Middle frontal gyrus (tissue), 1 donor: Measurements from ENCODE around the gene BLMH.

Experiments used
- DNase-seq: peaks from one replicate; pipeline ENCODE4 v3.0.0-alpha.2; 2015; ENCODE audit warnings: low spot score; ENCODE audit errors: extremely low spot score

BLMH gene

DNA sequence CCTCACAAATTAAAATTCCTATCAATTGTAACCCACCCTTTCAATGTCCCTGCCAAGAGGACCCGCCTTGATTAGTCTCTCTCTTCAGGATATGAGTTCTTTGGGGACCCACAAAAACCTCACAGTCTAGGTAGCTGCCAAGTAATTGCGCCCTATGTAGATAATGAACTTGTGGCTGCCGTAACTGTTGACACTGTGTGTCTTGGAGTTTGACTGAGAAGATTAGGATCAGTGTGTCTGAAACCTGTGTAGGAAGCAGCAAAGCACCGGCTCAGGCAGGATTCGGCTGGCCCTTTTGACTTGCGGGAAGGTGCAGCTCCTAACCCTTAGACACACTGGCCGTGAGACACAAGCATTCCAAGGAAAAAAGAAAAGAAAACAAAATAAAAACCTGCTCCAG, 38.4 kb downstream of the BLMH start:
- no peak for DNase-seq

DNA sequence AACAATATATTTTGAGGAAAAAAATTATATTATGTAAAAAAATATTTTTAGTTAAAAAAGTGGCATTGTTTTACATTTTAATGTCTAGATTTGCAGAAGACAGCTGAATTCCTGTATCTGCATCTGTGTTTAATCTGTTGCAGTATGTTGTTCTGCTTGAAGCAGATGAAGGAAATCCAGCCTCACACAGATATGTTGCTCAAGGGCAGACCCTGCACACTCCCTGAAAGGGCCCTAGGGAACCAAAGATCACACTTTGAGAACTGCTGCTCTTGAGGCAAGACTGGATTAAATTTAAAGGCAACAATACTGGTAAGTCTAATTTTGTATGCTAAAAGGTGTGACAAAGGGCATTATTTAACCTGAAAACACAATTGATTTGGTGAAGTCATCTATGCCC, 39.8 kb downstream of the BLMH start:
- DNase-seq = no peak

DNA sequence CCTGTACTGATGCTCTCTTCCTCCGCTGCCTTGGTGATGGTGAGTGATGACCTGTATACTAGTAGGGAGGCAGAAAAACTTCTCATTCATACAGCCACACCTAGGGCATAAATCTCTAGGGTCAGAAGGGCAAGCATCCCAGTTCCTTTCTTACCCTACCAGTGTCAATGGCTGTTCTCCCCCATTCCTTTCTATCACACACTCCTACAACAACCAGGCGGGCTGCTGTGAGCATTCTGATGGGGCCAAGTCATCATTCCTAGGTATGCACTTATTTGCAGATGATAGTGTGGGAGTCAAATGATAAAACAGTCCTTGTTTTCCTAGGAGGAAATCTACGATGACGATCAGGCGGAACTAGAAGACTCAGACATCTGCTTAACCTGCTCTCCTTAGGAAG, 42.3 kb downstream of the BLMH start:
- DNase-seq = no peak

DNA sequence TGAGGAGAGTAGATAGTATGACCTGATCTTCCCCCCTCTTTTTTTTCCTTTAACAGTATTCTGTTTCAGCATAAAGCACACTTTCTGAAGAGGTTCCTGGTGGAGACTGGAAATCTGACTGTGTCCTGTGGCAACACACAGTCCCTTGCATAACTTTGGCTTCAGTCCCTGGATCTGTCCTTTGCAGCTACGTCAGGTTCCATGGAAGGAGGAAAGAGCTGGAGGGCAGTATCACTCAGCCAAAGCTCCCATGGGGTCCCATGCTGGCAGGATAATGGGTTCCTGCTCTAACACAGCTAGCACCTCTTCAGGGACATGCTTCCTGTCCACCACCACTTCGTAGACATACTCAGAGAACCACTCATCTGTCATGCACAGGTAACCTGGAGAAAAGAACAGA, 43.0 kb downstream of the BLMH start:
- DNase-seq = no peak

DNA sequence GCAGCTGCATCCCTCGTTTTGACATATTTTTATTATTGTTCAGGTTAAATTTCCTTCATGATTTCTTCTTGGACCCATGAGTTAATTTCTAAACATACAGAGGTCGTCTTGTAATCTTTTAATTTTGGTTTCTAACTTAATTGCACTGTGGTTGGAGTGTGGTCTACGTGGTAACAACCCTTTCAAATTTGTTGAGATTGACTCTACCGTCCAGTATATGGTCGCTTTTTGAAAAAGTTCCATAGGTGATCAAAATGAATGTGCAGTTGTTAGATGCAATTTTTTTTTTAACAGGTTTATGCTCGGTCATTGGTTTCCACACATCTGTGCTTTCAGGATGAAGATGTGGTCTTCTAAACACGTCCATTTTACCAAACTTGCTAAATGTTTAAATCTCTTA, 45.3 kb downstream of the BLMH start:
- DNase-seq = no peak

DNA sequence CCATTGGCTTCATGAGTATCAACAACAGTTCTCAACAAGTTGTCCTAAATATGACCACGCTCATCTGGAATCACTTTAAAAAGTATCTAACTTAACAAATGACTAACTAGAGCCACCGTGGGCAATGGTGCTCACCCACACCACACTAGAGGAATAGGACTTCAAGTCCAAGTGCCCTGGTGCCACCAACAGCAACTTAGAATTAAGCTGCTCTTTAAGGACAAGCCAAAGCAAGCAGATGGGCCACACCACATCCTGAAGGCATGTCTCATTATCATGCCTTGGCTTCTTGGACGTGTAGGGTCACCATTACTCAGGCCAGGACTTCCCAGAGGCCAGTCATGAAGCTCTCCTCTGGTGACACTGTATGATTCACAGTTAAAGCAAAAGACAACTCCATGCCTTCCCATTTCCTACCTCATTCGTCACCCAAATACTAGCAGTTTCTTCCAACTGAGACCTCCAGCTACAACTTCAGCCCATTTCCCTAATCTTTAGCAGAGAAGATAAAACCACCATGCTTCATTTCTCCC, 46.8 kb downstream of the BLMH start:
- DNase-seq = no peak

DNA sequence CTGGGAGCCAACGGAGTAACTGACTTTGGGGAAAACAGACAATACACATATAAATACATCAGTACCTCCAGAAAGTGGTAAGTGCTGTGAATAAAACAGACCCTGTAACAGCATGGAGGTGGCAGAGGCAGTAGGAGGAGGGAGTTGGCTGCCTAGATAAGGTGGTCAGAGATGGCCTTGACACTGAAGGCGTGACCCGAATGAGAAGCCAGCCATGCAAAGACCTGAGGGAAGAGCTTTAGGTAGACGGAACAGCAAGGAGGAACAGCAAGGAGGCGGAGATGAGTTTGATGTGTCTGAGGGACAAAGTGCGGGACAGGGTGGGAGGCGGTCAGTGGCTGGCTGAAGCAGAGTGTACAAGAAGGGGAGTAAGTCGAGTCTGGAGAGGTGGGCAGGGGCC, 48.2 kb downstream of the BLMH start:
- no peak for DNase-seq

DNA sequence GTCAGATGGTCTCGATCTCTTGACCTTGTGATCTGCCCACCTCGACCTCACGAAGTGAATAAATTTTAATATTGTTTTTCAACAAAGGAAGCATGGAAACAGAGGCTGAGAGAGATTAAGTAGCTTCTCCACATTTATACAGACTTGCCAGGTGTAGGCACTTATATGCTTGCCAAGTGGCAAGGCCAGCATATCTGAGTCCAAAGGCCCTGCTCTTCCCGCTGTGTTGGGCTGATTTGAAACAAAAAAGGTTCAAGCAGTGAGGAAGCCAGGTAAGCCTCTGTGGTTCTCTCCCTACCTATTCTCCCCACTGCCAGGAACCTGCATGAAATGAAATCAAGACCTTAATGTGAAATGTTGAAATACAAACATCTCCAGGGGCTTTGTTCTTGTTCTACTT, 48.7 kb downstream of the BLMH start:
- DNase-seq = no peak

DNA sequence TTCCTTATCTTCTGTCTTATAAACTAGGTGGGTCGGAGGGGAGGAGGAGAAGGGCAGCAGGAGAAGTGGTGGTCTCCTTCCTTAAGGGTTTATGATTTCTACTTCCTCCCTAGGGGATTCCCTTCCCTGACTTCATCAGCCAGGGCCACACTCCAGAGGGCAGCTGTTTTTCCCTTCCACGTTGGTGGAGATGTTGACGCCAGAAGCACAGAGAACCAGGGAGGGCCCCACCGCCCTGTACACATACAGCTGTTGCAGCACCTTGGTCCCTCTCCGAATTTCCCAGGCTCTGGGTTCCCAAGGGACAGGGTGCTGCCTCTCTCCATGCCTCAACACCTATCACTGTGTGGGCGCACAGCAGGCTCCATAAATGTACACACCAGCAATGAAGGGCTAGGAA, 50.7 kb downstream of the BLMH start:
- DNase-seq = no peak

DNA sequence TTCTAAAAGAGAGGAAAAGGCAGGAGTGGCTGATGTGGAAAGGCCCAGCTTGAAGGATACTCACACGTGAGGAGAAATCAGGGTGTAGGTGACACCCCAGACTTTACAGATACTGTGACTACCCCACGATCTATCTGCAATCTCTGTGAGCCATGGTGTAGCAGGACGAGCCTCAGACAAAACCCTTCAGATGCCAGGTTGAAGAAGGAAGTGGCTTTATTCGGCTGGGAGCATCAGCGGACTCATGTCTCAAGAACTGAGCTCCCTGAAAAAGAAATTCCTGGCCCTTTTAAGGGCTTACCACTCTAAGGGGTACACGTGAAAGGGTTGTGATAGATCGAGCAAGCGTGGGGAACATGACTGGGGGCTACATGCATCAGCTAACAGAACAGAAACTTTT, 51.6 kb downstream of the BLMH start:
- DNase-seq = no peak

DNA sequence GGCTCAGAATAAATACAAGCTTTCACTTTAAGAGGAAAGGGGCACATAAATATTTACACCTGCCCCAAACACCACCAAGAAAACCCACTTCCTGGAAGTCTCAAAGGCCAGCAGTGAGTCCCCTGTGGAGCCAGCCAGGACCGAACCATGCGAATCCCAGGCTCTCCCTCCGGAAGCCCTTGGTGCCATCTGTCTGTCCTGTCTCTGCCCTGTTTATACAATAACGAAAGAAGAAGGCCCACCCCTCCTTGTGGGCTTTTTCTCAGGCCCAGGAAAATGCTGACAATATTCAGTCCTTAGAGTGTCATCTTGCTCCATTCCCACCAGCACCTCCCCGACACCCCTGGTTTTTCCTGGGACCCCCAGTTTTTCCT, 52.7 kb downstream of the BLMH start:
- DNase-seq = no peak

DNA sequence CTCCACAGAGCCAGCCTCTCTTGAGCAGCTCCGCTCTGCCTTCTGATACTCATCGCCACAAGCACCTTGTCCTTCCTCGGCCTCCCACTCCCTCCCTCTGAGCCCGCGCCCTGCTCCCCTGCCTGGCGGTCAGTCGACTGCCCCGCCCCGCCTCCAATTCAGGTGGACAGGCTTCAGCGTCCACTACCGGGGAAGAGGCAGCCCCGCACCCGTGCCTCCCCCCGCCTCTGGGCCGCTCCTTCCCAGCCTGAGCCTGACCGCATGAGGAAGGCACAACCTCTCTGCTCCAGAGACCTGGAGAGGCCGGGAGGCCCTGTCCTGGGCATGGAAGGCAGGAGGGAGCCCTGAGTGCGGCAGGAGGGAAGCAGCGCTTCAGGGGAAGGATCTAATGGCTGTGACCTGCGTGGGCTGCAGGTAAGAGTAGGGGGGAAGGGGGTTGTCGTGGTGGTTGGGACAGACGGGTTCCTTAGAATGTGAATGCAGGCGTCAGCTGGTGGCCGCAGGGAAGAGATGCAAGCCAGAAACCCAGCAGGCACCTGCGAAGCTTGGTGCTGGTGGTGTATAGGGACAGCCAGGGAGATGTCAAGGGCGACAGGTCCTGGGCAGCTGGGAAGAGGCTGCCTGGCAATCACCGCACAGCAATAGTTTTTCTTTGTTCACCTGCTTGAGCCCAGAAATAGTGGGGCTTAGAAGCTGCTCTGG, 53.2 kb downstream of the BLMH start:
- DNase-seq = no peak

DNA sequence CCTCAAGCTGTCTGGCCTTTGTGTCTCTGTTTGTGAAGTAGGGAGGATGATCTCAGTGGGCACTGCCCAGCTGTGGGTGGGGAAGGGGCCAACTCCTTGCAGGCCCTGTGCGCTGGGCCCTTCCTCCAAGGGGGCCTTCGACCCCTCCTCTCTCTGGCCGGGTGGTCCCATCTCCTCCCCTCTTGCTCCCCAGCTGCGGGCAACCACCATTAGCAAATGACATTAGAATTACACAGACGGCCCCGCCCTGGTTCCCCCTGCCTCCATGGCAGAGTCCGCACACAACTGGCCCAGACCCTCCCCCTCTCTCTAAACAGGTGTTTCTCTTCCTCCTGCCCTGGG, 53.8 kb downstream of the BLMH start:
- no peak for DNase-seq

DNA sequence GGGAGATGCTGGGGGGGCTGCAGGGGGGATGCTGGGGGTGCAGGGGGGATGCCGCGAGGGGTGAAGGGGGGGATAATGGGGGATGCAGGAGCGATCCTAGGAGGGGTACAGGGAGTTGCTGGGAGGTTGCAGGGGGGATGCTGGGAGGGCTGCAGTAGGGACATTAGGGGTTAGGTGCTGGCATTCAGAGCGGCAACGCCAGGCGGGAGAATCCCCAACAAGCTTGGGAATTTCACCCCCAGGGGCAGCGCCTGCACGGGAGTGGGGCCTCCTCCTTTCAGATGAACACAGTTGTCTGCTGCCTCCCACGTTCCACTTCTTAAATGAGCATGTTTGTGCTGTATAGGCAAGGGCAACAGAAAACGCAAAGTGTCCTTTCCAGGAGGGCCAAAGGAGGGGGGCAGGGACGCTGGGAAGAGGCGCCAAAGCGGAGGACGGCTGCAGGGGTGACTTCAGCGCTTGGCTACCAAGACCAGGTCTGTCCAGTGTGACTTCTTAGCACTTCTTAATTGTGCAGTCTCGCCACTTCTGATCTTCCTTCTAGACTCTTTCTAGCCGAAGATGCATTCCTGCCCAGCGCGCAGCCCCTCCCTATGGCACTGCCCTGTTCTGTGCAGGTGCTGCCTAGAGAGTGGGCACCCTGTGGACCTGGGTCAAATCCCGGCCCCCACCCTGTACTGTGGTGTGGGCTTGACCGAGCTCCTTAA, 54.3 kb downstream of the BLMH start:
- DNase-seq = no peak

DNA sequence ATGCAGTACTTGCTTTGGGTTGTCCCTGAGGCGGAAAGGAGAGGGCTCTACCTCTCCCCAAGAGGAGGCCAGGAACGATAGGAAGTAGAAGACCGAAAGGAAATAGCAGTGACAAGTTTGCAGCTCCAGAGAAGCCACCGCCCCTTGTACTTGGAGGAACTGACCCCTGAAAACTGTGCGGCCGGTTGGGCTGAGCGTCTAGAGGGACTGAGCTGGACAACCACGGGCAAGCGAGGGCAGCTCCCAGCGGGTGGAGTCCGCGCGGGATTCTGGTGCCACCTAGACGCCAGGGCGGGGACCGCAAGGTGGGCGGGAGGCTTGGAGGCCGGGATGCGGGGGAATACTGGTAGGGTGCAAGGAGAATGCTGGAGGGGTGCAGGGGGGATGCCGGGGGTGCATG, 55.0 kb downstream of the BLMH start:
- no peak for DNase-seq

DNA sequence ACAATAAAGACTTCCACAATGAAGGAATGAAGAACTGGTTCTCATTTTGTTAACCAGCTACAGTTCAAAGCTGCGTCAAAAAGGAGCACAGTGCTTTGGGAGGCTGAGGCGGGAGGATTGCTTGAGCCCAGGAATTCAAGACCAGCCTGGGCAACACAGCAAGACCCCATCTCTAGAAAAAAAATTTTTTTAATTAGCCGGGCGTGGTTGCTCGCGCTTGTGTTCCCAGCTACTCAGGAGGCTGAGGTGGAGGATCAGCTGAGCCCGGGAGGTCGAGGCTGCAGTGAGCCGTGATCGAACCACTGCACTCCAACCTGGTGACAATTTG, 55.5 kb downstream of the BLMH start:
- no peak for DNase-seq

DNA sequence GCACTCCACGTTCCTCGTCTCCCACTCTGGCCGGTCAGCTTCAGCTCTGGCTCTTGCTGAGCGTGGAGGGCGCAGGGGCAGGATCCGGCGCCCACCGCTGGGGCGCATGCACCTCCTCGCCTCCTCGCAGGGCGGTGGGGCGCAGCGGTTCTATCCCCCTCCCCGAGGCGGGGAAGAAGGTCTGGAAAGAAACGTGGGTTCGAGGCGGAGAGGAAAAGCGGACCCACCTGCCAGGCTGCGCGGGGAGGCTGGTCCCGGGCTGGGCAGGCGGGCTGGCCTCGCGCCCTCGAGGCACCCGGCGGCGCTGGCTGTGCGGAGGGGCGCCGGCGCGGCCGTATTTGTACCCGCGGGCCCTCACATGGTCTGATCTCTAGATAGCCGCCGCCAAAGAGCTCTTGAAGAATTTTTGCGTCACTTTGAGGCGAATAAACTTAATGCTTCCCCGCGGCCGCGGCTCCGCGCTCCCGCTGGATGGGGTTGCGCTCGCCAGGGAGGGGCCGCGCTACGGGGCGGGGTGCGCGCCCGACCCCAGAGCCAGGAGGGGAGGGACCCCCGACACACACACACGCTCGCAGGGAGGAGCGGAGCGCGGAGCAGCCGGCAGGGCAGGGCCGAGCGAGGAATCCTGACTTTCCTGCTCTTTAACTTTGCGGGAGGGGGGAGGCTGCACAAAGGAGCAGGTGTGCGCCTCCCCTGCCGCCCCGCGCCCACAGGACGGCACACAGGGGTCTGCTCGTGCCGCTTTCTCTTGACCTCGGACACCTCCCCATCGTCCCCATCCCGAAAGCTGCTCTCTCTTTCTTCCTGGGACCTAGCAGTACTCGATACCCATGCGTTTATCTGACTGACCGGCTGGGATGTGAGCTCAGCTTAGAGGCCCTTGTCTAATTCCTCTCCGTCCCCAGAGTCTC, 56.1 kb downstream of the BLMH start, which contains the start of gene SLC6A4:
Gene SLC6A4 (minus strand): TSS at position 312 of the 911 bp plus-strand sequence. CDS start 13,739 bp downstream, outside the sequence.
- DNase-seq = no peak

DNA sequence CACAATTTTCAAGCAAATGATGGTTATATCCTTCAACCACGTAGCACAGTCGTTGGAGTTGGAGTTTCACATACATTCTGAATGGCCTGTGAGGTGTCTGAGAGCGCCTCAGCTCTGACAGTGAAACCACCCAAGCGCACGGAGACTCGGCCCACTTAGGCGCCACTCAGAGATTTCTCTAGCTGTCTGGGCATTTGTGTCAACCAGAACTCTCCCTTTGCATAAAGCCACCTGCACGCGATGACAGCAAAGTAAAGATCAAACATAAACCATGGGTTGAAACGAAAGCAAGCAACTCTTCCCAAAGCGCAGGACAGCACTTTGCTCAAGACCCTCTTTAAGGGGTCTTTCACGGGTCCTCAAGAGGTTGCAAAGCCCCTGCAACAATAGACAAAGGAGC, 56.8 kb downstream of the BLMH start:
- DNase-seq = no peak

DNA sequence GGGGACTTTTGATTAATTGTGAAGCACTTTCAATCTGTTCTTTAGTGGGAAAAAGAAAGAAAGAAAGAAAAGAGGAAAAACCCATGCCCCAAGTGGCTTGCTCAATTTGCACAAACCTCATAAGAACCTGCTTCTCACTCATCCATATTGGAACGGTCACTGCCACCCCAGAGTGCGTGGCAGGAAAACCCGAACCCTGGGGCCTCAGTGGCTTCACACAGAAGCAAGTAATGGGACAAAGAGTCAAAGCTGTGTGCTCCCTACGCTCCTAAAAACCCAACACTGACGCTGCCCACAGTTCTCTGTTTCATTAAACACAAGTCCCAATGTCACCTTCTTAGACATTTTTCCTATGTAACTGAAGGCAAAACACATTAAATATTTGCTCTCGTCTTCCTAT, 57.4 kb downstream of the BLMH start:
- no peak for DNase-seq

DNA sequence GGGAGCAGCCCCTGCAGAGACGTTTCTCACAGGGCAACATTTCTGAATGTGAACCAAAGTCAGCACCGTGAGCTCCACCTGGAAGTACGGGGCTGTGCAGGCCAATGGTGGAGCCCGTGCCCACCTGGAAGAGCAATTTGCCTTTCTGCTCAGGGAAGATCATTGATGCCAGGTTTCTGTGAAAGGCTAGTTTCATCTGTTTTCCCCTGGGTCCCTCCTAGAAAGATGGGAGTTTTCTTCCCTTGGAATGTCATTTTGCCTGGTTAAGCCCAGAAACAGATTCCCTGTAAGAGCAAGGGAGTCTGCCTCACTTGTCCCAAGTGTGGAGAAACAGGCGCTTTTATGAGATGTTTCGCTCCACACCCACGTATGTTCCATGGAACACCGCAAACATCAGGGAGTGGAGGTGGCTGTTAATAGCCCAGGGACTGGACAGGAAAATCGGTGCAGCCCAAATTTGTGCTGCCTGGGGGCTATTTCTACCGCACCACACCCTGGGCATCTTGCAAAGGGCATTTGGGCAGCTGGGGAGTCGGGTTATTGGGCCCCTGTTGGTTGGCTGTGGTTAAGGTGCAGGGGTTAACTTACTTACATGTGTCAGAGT, 58.8 kb downstream of the BLMH start:
- no peak for DNase-seq

DNA sequence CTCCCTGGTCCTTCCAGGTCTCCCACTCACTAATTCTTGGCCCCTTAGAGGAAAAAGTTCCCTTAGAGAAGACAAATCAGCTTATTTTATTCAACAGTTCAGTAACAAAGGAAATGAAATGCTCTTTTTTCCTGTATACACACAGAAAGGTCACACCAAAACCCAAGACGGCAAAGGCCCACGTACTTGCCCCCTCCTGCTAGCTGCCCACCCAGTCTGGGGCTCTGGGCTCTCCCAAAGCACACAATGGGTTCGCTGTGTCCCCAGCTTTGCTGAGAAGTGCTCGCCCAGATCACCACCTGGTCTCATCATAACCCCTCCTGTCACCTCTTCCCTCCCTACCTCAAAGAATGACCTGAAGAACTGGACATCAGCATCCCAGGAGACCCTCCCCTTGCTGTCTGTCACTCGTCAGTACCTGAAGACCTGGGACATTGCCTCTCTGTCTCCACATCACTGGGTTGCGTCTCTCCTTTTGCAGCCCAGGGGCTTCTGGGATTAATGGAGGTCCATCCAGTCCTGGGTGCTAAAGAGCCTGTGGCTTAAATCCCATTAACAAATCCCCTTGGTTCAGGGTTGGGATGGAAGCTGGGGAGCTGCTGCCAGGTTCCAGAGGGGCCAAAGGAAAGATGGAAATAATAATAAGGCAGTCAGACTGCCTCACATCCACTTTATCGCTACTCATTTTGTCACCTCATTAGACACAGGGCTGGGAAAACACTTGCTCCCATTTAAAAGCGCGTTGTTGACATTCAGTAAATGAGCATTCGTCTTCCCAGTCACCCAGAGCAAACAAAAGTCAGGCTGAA, 59.5 kb downstream of the BLMH start:
- no peak for DNase-seq
